NCI-H2081 (cell line): ENCODE data around the gene IFRD1.
"Not testable (repeated sequence)": the region's sequence is repeated elsewhere in the genome, so short reads cannot be mapped to it uniquely, and the experiment has no call there.

Source experiments
- DNase-seq, 2 experiments: peaks; one replicate each; lab custom pipeline; 2025; lab: John Stamatoyannopoulos, UW

Gene IFRD1

GRCh38 chr7:112442210-112442609 lies 8.1 kb upstream of the IFRD1 start:
- DNase-seq: no peak

DNA sequence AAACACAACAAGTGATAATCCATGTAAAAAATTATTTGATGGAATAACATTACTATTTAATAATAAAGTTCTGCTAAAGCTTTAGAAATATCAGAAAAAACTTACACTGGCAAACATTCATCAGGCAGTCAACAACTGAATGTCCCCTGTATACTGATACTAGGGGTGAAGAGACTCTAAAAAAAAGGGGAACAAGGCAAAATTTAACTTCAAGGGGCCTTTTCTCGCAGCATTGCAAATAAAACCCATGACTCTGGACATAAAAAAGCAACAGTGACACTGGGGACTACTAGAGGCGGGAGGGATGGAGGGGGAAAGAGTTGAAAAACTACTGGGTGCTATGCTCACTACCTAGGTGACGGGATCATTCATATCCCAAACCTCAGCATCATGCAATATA lies 5.8 kb upstream of the IFRD1 start:
- no peak for DNase-seq

DNA sequence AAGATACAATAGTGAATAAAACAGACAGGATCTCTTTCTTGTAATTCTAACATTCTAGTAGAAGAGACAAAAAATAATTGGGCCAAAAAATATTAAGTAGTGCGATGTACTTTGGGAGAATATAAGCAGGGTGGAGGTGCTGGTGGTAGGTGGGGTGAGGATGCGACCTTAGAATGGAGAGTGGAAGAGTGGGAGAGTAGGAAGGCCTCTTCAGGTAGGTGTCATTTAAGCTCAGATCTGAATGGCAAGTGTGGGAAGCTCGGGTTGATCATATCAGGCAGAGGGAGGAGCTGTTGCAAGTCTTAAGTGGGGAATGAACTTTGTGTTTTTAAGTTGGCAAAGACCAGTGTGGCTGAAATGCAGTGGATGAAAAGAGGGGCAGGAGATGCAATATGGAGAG lies 3.8 kb upstream of the IFRD1 start:
- no peak for DNase-seq

DNA sequence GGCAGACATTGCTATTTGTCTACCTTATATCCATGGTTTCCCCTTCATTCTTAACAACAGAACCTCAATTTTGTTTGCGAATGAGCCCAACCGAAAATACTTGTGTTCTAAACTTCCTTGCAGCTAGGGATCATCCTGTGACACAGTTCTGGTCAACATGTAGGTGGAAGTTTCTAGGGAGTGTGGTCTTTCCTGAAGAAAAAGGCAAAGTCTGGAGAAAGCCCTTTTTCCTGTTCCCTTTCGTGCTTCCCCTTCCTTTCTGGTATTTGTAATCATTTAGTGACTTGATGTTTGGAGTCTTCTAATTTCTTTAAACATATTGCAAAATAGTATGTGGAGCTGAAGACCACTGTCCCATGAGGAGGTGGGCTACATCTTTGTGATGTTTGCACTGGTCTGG lies 2.9 kb upstream of the IFRD1 start:
- no peak for DNase-seq

DNA sequence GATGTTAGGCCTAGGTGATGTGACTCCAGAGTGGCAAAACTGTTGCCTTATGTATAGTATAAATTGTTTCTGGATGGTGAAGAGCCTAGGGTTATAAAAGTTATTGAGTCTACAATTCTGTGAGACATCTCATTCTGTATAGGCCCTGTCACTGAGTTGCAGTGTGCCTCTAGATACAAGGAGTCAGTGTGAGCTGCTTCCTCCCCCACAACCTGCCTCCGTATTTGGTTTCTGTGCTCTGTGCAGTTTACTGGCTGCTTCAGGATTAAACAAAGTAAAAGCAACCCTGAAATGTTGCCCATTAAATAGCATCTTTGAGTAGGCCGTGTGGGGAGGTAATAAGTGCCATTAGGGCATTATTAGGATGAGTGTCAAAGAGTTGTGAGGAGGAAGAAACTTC lies 1.9 kb upstream of the IFRD1 start:
- DNase-seq: no peak

- no peak for DNase-seq
These were observed 1.4 kb upstream of the IFRD1 start for GRCh38 chr7:112448891-112449290.

- peak in 1 of 2 experiments; percentile 25 for DNase-seq
These were observed 907 bp upstream of the IFRD1 start for GRCh38 chr7:112449353-112449752.

- DNase-seq: peak; percentile 98
These were observed 824 bp downstream of the IFRD1 start for GRCh38 chr7:112450807-112451761.

- DNase-seq: peak; percentile 9 to 31
These were observed 2.0 kb downstream of the IFRD1 start for GRCh38 chr7:112452102-112452888.

DNA sequence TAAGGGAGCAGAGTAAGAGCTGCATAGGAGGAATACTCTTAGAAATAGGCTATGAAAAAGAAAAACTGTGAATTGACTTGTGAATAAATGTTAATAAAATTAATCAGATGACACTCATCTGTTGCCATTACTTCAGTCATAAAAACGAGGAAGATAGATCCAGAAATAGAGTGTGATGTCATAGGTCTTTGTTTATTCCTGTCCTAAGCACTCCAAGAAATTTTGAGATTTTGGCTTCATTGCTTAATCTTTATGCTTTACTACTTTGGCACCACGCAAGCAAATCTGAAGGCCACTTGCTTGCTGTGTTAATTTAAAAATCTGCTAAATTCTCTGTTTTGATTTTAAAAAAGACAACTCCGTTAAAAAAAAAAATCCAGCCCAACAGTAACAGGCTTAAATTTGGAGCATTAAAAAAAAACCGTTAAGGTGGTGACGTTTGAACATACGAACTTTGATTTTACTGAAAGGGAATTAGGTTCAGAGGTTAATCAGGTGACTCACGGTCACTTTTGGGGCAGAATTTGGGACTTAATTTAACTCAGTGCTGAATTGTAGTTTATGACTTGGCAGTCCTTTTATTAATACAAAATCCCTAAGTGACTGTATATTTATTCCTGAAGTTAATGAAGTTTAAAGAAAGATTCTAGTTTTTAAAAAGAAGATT lies 3.4 kb downstream of the IFRD1 start:
- no peak for DNase-seq

- DNase-seq: not testable (repeated sequence)
These were observed 3.9 kb downstream of the IFRD1 start for GRCh38 chr7:112454191-112454590.

DNA sequence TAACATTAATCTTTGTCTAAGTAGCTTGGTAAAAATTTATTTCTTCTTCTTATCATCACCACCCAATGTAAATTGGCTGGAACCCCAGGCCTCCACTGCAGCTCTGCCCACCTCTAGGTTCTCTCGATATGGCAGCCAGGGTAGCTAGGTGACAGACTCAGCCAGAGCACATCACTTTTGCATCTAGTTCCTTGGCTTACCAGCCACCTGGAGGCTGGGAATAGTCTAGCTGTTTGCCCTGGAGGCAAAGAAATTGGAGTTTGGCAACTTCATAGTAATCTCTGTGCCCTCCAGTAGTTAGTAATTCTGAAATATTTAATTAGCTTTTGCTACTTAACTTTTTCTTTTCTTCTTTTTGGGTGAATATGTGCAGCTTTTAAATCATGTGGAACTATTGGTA lies 9.4 kb downstream of the IFRD1 start:
- no peak for DNase-seq

- DNase-seq: peak in 1 of 2 experiments; percentile 70
These were observed 12.0 kb downstream of the IFRD1 start for GRCh38 chr7:112462236-112462635.

GRCh38 chr7:112467867-112468266 lies 17.6 kb downstream of the IFRD1 start:
- DNase-seq: no peak

GRCh38 chr7:112470194-112470593 lies 19.9 kb downstream of the IFRD1 start:
- DNase-seq: no peak

DNA sequence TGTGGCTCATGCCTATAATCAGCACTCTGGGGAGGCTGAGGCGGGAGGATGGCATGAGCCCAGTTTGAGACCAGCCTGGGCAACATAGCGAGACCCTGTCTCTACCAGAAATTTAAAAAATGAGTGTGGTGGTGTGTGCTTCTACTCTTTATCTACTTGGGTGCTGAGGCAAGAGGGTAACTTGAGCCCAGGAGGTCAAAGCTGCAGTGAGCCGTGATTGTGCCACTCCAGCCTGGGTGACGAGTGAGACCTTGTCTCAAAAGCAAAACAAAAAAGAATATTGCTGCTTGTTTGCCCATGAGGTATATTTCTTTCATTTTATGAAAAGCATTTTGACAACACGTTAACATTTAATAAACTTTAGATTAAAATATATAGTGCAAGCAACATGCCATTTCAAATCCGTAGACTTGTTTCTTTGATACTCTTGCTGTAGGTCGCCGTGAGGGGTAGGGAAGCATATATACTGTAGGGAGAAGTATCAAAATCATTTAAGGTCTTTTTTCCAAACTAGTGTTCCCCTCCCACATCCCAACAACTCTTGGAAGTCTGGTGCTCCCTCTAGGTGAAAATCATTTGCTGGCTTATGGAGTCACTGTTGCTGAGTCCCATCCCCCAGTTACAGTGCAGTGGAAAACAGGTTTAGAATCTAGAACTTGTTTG lies 26.3 kb downstream of the IFRD1 start:
- DNase-seq: no peak

DNA sequence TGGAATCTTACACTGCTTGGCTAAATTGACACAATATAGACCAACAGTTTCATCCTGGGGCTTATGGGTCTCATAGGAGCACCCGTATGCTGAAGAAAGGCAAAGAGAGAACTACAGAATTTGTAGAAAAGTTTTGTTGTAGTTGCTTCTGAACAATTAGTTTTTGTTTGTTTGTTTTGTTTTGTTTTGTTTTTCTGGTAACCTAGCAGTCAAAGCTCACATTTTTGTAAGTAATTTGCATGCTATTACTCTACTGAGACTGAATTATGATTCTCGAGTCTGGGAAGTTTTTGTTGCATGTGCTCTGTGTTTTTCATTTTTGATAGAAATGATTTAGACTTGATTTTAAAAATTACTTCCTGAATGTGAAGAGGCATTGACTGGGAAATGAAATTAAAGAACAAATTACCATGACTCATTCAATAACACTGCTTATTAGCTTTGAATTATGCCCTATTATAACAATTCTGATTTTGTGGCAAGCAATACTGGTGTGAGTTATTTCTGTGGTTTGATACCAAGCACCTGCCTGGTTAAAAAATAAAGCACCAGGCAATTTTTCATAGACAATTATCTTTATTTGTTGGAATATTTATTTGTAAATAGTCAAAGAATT lies 31.0 kb downstream of the IFRD1 start:
- DNase-seq: no peak

DNA sequence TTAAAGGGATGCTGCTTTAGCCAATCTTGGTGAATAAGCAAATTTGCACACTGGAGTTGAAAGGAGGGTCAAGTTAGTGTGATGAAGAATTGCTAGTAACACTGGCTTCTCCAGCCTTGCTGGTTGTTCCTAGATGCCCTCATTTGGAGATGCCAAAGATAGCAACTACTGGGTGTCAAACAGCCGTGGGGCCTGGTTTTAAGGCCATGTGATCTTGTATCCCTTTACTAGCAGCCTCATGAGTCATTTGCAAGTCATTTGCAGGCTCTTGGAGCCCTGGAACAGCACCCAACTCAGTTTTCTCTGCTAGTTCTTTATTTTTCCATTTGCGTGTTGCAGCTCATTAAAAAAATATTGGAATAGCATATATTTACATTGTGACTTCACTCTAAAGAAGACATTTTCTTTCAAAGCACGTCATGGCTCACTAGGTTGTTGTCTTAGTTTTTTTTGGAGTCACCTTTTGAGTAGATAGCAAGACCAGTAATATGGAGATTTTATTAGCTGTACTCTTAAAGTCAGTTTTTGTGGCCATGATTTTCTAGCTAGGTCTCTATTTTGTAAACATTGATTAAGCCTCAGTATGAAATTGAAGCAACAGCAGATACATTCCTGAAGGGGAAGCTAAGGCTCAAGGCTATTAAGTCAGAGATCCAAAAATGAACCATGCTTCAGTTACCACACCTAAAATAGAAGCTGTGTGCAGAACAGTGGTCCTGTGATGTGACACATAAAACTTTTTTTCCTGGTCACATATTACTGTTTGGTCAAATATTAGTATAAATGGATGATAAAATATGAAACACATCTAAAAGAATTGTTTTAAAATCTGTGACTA lies 31.8 kb downstream of the IFRD1 start:
- no peak for DNase-seq

DNA sequence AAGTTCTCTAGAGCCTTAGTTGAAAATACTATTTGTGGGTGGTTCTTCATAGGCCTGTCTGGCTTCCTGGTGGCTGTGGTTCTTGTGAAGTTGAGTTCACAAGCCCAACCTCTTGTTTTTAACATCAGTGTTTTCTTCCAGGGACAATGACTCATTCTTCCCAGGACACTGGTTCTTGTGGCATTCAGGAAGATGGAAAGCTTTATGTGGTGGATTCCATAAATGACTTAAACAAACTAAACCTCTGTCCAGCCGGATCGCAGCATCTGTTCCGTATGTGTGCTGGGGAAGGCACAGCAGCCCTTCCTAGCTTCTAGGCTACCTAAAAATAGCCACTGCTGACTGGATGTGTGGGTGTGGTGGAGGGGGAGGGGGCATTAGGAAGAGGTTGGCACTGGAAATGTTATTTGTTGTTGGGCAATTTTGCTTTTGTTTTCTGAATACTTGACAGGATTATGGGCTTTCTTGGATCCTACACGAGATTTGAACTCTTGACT lies 34.5 kb downstream of the IFRD1 start:
- no peak for DNase-seq

DNA sequence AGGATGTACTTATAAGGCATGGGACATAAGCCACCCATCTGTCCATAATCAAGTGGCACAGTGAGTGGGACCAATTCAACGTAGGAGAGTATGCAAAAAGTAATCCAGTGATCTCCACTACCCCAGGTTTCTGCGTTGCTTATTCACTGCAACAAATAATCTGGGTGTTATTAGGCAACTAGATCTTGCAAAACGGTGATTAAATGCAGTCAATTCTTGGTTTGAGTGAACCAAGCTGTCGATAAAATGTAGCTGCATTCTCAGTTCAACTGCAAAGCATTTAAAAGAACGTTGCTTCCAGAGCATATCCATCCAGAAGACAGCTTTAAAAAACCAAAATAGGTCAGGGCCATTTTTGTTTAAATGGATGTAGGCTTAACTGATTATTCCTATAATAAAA lies 35.5 kb downstream of the IFRD1 start:
- DNase-seq: no peak
